MM.1S (cell line): ENCODE data around the gene GFPT2.

ENCODE experiments used
- EZH2 ChIP-seq: fragments of 300-600 bp; sonication (generic); optimal IDR thresholded peaks from 2 replicates; pipeline ENCODE3; 2017; ENCODE audit warnings: low read depth, mild to moderate bottlenecking, antibody characterized with exemption, low read length, mixed read lengths
- EZH2phosphoT487 ChIP-seq: fragments of 300-600 bp; sonication (generic); IDR thresholded peaks from 2 replicates; pipeline ENCODE4 v1.6.1; 2018; ENCODE audit warnings: antibody characterized with exemption, low read length
- TF ChIP-seq, protein P1 (sequence below): fragments of 300-600 bp; sonication (generic); IDR thresholded peaks from 2 replicates; pipeline ENCODE4 v1.5.1; 2016; ENCODE audit warnings: antibody characterized with exemption, low read length, mixed read lengths

GRCh38 chr5:180303226-180304015 is 49.7 kb downstream of the GFPT2 start:
- TF ChIP-seq EZH2phosphoT487 (no peak), EZH2 (no peak)
- TF ChIP-seq, protein P1, sequence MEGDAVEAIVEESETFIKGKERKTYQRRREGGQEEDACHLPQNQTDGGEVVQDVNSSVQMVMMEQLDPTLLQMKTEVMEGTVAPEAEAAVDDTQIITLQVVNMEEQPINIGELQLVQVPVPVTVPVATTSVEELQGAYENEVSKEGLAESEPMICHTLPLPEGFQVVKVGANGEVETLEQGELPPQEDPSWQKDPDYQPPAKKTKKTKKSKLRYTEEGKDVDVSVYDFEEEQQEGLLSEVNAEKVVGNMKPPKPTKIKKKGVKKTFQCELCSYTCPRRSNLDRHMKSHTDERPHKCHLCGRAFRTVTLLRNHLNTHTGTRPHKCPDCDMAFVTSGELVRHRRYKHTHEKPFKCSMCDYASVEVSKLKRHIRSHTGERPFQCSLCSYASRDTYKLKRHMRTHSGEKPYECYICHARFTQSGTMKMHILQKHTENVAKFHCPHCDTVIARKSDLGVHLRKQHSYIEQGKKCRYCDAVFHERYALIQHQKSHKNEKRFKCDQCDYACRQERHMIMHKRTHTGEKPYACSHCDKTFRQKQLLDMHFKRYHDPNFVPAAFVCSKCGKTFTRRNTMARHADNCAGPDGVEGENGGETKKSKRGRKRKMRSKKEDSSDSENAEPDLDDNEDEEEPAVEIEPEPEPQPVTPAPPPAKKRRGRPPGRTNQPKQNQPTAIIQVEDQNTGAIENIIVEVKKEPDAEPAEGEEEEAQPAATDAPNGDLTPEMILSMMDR, result no peak
